Activated T-helper 2 cell treated with anti-CD3 and anti-CD28 coated beads, Interferon-gamma antibody, Interleukin-2, Interleukin-4, amounts not matched to agents 10 μg/mL and 5 μg/mL and 100 μg/mL, durations not matched to agents 14 hours and 24 hours and 36 hours (primary cell): ENCODE data around the gene SORL1. TPM values are rescaled to one million over a fixed set of nuclear protein-coding genes. Genes with fewer than 3 reads are reported as not detected.

ENCODE experiments used
- DNase-seq: peaks from one replicate; pipeline ENCODE4 v3.0.0; 2021; ENCODE audit warnings: low spot score
- H3K27ac Mint-ChIP-seq: one replicate; pipeline ENCODE4 v1.8.0; 2021; ENCODE audit warnings: mixed read lengths
- H3K27me3 Mint-ChIP-seq: one replicate; pipeline ENCODE4 v1.8.0; 2021; ENCODE audit warnings: low read depth, mixed read lengths
- H3K36me3 Mint-ChIP-seq: one replicate; pipeline ENCODE4 v1.8.0; 2021; ENCODE audit warnings: low read depth, mixed read lengths
- H3K4me1 Mint-ChIP-seq: one replicate; pipeline ENCODE4 v1.8.0; 2021; ENCODE audit warnings: low read depth, mixed read lengths
- H3K4me3 Mint-ChIP-seq: one replicate; pipeline ENCODE4 v1.8.0; 2021; ENCODE audit warnings: low read depth, mild to moderate bottlenecking, moderate library complexity, mixed read lengths
- H3K9me3 Mint-ChIP-seq: one replicate; pipeline ENCODE4 v1.8.0; 2021; ENCODE audit warnings: mixed read lengths
- intact Hi-C: fragments of 100-400 bp; cut with micrococcal nuclease; formaldehyde crosslinking; loops from one replicate; pipeline ENCODE4 v1.15.1; 2023
- total RNA-seq: library from RNA; stranded (reverse); gene quantifications from 2 replicates; pipeline ENCODE4 v1.2.3, GENCODE V29; 2022

SORL1 gene
- total RNA-seq, 1 donor from 2014 or later: 20.2 TPM

DNA sequence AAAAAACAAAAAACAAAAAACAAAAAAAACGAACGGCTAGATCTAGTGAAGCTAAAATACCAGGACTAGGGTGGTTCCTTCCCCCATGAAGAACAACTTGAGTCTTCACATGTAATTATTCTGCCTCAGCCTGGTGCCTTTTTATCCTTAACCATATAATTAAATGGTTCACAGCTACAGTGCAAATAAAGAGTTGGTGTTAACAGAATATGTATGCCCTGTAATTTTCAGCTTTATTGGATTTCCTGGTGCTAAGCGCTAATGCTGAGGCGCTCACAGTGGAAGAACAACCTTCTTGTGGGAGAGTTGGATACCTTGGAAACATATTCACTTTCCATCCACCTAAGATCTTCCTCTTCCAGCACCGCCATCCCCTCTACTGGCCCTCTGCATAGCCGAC lies 159.1 kb downstream of the SORL1 start:
- no peaks in the 10 kb centered on the region for H3K9me3 Mint-ChIP-seq
- no peaks in the 10 kb centered on the region for H3K27me3 Mint-ChIP-seq
- H3K36me3 Mint-ChIP-seq: peaks cover 56% of the 10 kb centered on the region
- no peak overlapping the region for H3K27ac Mint-ChIP-seq
- H3K4me3 Mint-ChIP-seq: no peak overlapping the region
- intact Hi-C loops: no loop called here
- DNase-seq: no peak
- H3K4me1 Mint-ChIP-seq: no peaks in the 10 kb centered on the region

DNA sequence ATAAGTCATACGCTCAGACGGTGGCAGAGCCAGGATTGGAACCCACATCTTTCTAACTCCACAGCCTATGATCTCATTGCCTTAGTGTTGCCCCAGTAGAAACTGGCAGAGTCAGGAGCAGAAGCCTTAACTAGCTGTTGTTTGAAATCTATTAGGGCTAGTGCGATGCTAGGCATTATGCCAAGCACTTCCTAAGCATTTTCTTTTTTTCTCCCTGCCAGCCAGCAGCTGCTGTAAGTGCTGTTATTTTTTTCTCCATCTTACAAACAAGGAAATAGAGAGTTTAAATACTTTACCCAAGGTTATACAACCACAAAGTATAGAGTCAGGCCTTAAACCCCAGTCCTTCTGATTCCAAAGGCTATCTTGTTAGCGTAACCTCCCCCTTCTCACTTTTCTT lies 161.6 kb downstream of the SORL1 start:
- H3K4me3 Mint-ChIP-seq: no peak overlapping the region

DNA sequence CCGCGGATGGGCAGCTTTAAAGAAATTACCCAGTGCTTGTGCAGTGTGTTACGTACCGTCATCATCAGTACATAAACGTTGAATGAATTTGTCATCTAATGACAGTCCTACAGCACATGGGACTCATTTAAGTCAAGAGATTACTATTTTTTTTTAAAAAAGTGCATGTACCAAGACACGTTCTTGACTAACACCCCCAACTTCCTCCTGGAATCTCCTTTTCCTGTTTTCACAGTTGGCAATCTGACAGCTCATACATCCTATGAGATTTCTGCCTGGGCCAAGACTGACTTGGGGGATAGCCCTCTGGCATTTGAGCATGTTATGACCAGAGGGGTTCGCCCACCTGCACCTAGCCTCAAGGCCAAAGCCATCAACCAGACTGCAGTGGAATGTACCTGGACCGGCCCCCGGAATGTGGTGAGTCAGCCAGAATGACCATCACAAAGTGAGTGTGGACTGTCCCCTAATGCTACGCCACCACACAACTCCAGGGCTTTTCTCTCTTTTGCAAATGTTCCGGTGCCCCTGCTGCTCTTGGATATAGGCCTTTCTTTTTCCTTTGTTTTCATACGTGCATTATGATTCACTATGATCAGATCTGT lies 162.6 kb downstream of the SORL1 start:
- Mint-ChIP-seq H3K27ac (no peak overlapping the region), H3K27me3 (no peaks in the 10 kb centered on the region), H3K36me3 (peaks cover 42% of the 10 kb centered on the region), H3K9me3 (no peaks in the 10 kb centered on the region), H3K4me3 (no peak overlapping the region), H3K4me1 (no peaks in the 10 kb centered on the region)
- no peak for DNase-seq
- intact Hi-C loops: no loop called here

More for the DNA sequence above, 161.6 kb downstream of the SORL1 start:
- Mint-ChIP-seq H3K9me3 (no peaks in the 10 kb centered on the region), H3K27me3 (no peaks in the 10 kb centered on the region), H3K4me1 (no peaks in the 10 kb centered on the region), H3K36me3 (peaks cover 48% of the 10 kb centered on the region), H3K27ac (no peak overlapping the region)
- no peak for DNase-seq
- intact Hi-C loops: no loop called here

DNA sequence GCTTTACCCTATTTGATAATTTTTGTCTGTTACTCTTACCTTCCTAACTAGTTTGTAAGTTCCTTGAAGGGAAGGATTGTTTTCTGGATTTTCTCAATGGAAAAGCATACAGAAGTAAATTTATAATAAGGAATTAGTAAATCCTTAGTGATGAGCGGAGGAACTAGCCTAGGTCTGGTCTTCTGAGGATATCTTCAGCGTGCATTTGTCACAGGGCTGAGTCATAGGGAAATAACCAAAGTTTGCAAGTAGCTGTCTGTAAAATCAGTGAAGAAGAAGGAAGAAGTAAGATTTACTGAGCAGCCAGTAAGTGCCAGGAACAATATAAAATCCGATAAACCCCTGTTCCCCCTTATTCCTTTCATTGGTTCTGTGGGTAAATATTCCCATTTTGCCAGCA lies 163.4 kb downstream of the SORL1 start:
- no peaks in the 10 kb centered on the region for H3K27me3 Mint-ChIP-seq
- intact Hi-C loops: no loop called here
- peaks cover 43% of the 10 kb centered on the region for H3K36me3 Mint-ChIP-seq
- H3K4me3 Mint-ChIP-seq: no peak overlapping the region
- no peaks in the 10 kb centered on the region for H3K9me3 Mint-ChIP-seq
- no peak overlapping the region for H3K27ac Mint-ChIP-seq
- H3K4me1 Mint-ChIP-seq: no peaks in the 10 kb centered on the region
- DNase-seq: no peak

DNA sequence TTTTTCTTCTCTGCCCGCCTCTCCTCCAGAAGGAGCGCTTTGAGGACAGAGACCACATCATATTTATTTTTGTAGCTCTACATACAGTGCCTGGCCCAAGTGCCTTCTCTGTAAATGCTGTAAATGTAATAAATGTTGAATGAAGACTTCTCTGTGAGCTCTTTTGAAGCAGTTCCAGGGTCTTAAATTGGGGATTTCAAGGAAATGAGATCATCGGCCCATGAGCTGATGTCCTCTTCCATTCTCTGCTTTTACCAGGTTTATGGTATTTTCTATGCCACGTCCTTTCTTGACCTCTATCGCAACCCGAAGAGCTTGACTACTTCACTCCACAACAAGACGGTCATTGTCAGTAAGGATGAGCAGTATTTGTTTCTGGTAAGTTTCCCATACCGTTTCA lies 166.4 kb downstream of the SORL1 start:
- H3K4me3 Mint-ChIP-seq: no peak overlapping the region
- intact Hi-C loops: no loop called here

DNA sequence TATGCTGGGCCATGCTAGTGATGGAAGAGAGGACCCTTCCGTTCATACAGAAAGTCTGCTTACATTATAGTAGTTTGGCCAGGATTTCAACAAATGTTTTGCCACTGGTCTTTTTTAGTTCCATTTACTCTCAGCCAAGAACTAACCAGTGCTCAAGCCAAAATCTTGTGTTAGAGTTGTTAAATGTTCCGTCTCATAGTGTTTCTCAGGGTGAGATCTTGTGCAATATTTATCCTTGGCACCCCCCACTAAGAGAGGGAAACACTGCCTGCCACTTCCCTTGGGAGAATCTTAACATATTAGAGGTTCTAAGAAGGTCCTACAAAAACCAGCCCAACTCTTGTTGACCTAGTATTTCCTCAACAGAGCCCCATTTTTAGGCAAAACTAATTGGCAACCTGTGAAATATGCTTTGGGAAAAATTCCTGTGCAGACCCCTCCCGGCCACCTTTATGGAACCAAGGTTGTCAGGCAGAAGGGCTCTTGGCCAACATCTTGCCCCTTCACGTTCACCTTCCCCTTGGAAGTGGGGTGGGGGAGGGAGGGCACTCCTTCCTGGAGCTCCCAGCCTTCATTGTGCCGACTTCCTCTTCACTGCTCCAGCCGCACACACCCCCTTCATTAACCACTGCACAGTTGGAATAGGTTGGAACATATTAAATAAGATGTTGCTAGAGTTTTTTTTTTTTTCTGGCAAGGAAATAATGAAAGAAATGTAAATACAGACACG lies 173.8 kb downstream of the SORL1 start:
- Mint-ChIP-seq H3K36me3 (peaks cover 70% of the 10 kb centered on the region), H3K4me1 (no peaks in the 10 kb centered on the region), H3K4me3 (no peak overlapping the region), H3K9me3 (no peaks in the 10 kb centered on the region), H3K27me3 (no peaks in the 10 kb centered on the region), H3K27ac (no peak overlapping the region)
- no peak for DNase-seq
- intact Hi-C loops: no loop called here

More for the DNA sequence above, 166.4 kb downstream of the SORL1 start:
- no peak for DNase-seq
- Mint-ChIP-seq H3K27me3 (no peaks in the 10 kb centered on the region), H3K9me3 (no peaks in the 10 kb centered on the region), H3K36me3 (peaks cover 63% of the 10 kb centered on the region), H3K4me1 (no peaks in the 10 kb centered on the region), H3K27ac (no peak overlapping the region)

DNA sequence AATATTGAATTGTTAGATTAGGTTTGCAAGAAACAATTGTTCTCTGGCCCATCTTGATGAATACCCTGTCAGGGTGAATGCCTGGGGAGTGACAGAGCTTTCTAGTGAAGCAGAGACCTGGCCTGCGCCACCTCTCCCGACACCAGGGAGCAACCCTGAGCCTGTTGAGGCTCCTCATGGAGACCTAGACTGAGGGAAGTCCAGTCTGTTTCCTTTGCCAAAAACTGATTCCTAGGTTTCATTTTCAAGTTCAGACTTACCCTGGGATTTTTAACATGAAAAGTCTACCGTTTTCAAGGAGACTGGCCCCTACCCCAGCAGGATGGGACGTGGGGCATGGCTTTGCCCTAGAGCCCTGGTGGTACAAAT lies 174.4 kb downstream of the SORL1 start:
- no peak for DNase-seq
- Mint-ChIP-seq H3K27ac (no peak overlapping the region), H3K36me3 (peaks cover 68% of the 10 kb centered on the region), H3K27me3 (no peaks in the 10 kb centered on the region), H3K4me1 (no peaks in the 10 kb centered on the region), H3K9me3 (no peaks in the 10 kb centered on the region), H3K4me3 (no peak overlapping the region)
- intact Hi-C loops: no loop called here

DNA sequence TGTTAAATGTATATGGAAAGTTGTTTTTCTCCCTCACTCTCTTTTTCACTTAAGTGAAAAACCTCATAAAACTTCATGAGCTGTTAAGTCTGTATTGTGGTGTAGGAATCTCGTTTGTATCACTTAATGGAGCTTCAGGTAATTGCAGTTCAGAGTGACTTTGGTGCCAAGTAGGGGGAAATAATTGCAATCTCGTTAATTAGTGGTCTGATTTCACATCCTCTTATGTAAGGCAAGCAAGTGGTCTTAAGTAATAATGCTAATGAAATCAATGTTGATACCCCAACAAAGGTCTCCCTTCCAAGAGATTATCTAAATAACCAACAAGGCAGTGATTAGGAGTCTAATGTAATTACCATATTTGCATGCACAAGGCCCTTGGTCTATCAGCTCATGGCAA lies 174.9 kb downstream of the SORL1 start:
- DNase-seq: no peak
- H3K27me3 Mint-ChIP-seq: no peaks in the 10 kb centered on the region
- peaks cover 63% of the 10 kb centered on the region for H3K36me3 Mint-ChIP-seq
- H3K4me3 Mint-ChIP-seq: no peak overlapping the region
- intact Hi-C loops: no loop called here
- H3K4me1 Mint-ChIP-seq: no peaks in the 10 kb centered on the region
- no peaks in the 10 kb centered on the region for H3K9me3 Mint-ChIP-seq
- H3K27ac Mint-ChIP-seq: no peak overlapping the region

DNA sequence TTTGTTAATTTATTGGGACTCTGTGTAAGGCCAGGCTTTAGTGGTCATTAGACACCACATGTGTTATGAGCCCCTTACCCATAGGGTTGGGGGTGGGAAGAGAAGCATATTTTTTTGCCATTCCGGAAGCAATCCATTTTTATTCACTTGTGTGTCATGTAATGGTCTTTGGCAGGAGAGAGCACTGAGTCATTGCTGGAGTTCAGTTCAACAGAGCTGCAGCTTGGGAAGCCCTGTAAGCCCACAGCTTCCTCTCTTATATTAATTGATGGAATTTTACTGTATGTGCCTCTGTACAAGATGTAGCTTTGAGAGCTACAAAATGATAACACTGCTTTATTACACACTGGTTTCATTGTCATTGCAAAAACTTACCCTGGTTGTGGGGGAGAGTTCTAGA lies 177.9 kb downstream of the SORL1 start:
- H3K36me3 Mint-ChIP-seq: peaks cover 45% of the 10 kb centered on the region

DNA sequence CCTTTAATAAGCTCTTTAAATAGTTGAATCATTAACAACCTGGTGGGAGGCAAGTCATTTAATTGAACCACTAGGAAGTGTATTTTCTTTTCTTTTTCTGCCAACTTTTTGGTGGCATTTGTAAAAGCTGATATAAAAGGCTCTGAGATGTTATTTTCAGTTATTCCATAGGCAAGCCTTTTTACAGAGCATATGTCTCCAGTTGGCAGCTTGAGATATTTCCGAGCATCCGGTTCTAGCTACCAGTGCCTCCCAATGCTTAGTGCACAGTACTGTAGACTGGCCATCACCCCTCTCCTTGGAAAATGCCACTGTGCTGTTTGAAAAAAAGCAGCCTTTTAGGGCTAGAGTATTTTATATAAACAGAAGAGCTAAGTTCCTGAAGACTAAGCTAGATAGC lies 179.3 kb downstream of the SORL1 start:
- no peak for DNase-seq
- Mint-ChIP-seq H3K36me3 (peaks cover 36% of the 10 kb centered on the region), H3K27me3 (no peaks in the 10 kb centered on the region), H3K4me3 (no peak overlapping the region), H3K4me1 (no peaks in the 10 kb centered on the region), H3K9me3 (no peaks in the 10 kb centered on the region), H3K27ac (no peak overlapping the region)
- intact Hi-C loops: no loop called here

More for the DNA sequence above, 177.9 kb downstream of the SORL1 start:
- no peak overlapping the region for H3K4me3 Mint-ChIP-seq
- no peaks in the 10 kb centered on the region for H3K27me3 Mint-ChIP-seq
- intact Hi-C loops: no loop called here
- no peaks in the 10 kb centered on the region for H3K4me1 Mint-ChIP-seq
- H3K9me3 Mint-ChIP-seq: no peaks in the 10 kb centered on the region
- no peak for DNase-seq
- H3K27ac Mint-ChIP-seq: no peak overlapping the region

DNA sequence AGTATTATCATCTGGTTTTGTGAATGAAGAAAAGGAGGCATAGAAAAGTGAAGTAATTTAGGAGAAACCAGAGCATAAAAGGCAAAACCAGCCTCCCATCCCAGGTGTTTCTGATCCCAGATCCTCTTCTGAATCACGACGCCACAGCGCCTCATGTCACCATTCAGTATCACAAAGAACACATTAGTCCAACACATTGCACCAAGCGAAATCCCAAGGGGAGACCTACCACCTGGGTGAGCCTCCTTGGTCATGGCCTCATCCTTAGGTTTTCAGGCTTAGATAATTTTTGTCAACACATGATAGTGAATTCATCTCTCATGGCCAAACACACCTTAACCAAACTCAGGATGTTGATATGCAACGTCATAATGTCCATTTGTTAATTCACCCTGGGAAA lies 182.2 kb downstream of the SORL1 start:
- Mint-ChIP-seq H3K27ac (no peak overlapping the region), H3K27me3 (no peaks in the 10 kb centered on the region), H3K4me3 (no peak overlapping the region), H3K36me3 (peaks cover 19% of the 10 kb centered on the region), H3K4me1 (no peaks in the 10 kb centered on the region), H3K9me3 (no peaks in the 10 kb centered on the region)
- no peak for DNase-seq
- intact Hi-C loops: no loop called here

DNA sequence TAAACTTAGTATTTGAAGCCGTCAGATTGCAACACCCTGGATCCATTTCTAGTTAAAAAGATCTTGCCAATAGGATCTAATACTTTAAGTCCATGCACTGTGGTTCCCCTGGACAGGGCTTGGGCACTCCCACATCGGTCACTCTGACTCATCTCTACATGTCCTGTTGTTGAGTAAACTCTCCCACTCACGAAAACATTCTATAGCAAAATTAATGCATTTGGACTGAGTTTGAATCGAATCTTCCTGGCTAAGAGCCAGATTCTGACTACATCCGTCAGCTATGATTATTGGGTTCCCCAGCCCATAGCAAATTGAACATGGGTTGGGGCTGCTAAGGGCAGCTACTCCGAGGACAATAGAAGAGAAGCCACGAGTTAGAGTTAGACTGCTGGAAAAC lies 182.8 kb downstream of the SORL1 start:
- no peak for DNase-seq
- Mint-ChIP-seq H3K27me3 (no peaks in the 10 kb centered on the region), H3K4me3 (no peak overlapping the region), H3K9me3 (no peaks in the 10 kb centered on the region), H3K27ac (no peak overlapping the region), H3K4me1 (no peaks in the 10 kb centered on the region), H3K36me3 (peaks cover 13% of the 10 kb centered on the region)
- intact Hi-C loops: no loop called here

DNA sequence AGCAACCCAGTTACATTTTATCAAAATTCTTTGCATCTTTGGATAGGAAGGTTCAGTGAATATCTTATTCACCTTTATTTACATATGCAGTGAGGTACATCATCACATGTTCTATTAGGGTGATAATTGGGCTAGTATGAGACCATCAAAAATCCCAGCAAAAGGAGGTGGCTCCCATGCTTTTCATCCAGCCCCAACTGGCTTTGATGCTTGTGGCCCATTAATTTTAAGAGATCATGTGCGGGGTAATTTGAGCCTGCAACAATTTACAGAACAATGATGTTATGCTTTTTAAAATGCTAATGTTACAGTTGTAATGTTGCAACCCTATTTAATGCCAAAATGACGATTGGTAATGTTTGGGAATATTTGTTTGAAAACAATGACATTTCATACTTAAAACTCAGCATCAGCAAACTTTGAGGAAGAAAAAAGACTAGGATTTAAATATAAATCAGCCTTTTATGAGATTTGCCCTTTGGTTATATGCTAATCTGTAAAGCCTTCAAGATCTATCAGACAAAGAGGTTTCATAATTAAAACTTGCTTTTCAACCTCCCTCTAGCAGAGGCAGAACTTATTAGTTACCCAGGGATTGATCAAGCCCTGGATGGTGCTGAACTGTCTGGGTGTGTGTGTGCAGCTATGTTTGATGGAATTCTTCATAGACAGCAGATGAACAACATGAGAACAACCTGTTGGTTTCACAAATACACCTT lies 184.1 kb downstream of the SORL1 start:
- H3K27ac Mint-ChIP-seq: no peak overlapping the region
- peaks cover 6% of the 10 kb centered on the region for H3K36me3 Mint-ChIP-seq

More for the DNA sequence above, 184.1 kb downstream of the SORL1 start:
- intact Hi-C loops: no loop called here
- Mint-ChIP-seq H3K4me1 (no peaks in the 10 kb centered on the region), H3K4me3 (no peak overlapping the region), H3K27me3 (no peaks in the 10 kb centered on the region), H3K9me3 (no peaks in the 10 kb centered on the region)
- DNase-seq: no peak
